GM12878 (cell line): ENCODE data around the gene FLNC. TPM values are rescaled to one million over a fixed set of nuclear protein-coding genes. Genes with fewer than 3 reads are reported as not detected.

Experiments used
- CHD2 ChIP-seq: IDR thresholded peaks from 2 replicates; pipeline ENCODE4 v1.6.1; 2011; ENCODE audit warnings: low read depth, low read length, improper control_type of control experiment, borderline replicate concordance
- DPF2 ChIP-seq: fragments of 450-650 bp; IDR thresholded peaks from 2 replicates; pipeline ENCODE4 v1.6.1; 2017; ENCODE audit warnings: mild to moderate bottlenecking
- EP300 ChIP-seq, 2 experiments: fragments of 150-350 bp in 1 of 2; IDR thresholded peaks; 2 replicates each; pipeline ENCODE4 v1.6.1; 2011 to 2012; ENCODE audit warnings: low read depth in 2 of 2, low read length in 2 of 2, borderline replicate concordance in 1 of 2, improper control_type of control experiment in 1 of 2, inconsistent platforms in 1 of 2; ENCODE audit not compliant: control insufficient read depth in 1 of 2
- GATAD2B ChIP-seq: fragments of 450-650 bp; conservative IDR thresholded peaks from 2 replicates; pipeline ENCODE4 v1.6.1; 2017; ENCODE audit warnings: low read depth, mild to moderate bottlenecking, moderate library complexity
- MTA3 ChIP-seq: IDR thresholded peaks from 2 replicates; pipeline ENCODE4 v1.6.1; 2012; ENCODE audit warnings: low read length, inconsistent platforms, borderline replicate concordance
- NRF1 ChIP-seq: conservative IDR thresholded peaks from 2 replicates; pipeline ENCODE4 v1.6.1; 2011; ENCODE audit warnings: mild to moderate bottlenecking, low read depth, low read length, improper control_type of control experiment
- SMARCA5 ChIP-seq: fragments of 450-650 bp; IDR thresholded peaks from 2 replicates; pipeline ENCODE4 v1.6.1; 2017; ENCODE audit warnings: mild to moderate bottlenecking
- SUPT20H ChIP-seq: IDR thresholded peaks from 2 replicates; pipeline ENCODE4 v1.6.1; 2011; ENCODE audit warnings: low read depth, mild to moderate bottlenecking, low read length, moderate library complexity, borderline replicate concordance; ENCODE audit not compliant: control insufficient read depth
- TARDBP ChIP-seq: IDR thresholded peaks from 2 replicates; pipeline ENCODE4 v1.6.1; 2016; ENCODE audit warnings: borderline replicate concordance
- TCF3 ChIP-seq: IDR thresholded peaks from 2 replicates; pipeline ENCODE4 v1.6.1; 2012; ENCODE audit warnings: low read depth, mild to moderate bottlenecking, low read length, borderline replicate concordance; ENCODE audit not compliant: insufficient read depth
- WRNIP1 ChIP-seq: IDR thresholded peaks from 2 replicates; pipeline ENCODE4 v1.6.1; 2011; ENCODE audit warnings: low read depth, low read length, improper control_type of control experiment, borderline replicate concordance
- polyA plus RNA-seq, 11 experiments: library from polyadenylated mRNA; depleted of rRNA in 4 of 11; unstranded in 6 of 11; stranded (reverse) in 5 of 11; fragments of >200 nt; fragmentation: Nextera tagmentation in 4 of 11; fragmentation: Illumina TruSeq in 1 of 11; extraction: Ambion mirVana in 4 of 11; extraction: Trizol in 1 of 11; gene quantifications; 1 replicate in 1 of 11; 2 replicates in 10 of 11; pipeline versions ENCODE4 v1.2.1 to v1.2.3, GENCODE V29; 2011 to 2016; ENCODE audit warnings: inconsistent platforms in 2 of 11, missing spikeins in 2 of 11, low read depth in 1 of 11
- total RNA-seq, 4 experiments: library from RNA; depleted of rRNA in 3 of 4; stranded (reverse); fragments of >200 nt in 3 of 4; fragmentation: Illumina TruSeq in 1 of 4; extraction: Trizol in 1 of 4; gene quantifications; 2 replicates each; pipeline versions ENCODE4 v1.2.1 to v1.2.3, GENCODE V29; 2013 to 2021
- TF ChIP-seq, protein P1 (sequence below): fragments of 150-350 bp; IDR thresholded peaks from 2 replicates; pipeline ENCODE4 v1.6.1; 2016; ENCODE audit warnings: low read depth, low read length
- TF ChIP-seq, protein P2 (sequence below): IDR thresholded peaks from 2 replicates; pipeline ENCODE4 v1.6.1; 2011; ENCODE audit warnings: low read depth, low read length, improper control_type of control experiment, borderline replicate concordance
- TF ChIP-seq, protein P3 (sequence below): fragments of 450-650 bp; IDR thresholded peaks from 2 replicates; pipeline ENCODE4 v1.6.1; 2017; ENCODE audit warnings: mild to moderate bottlenecking, moderate library complexity
- TF ChIP-seq, protein P4 (sequence below): IDR thresholded peaks from 2 replicates; pipeline ENCODE4 v1.6.1; 2012; ENCODE audit warnings: low read depth, low read length, improper control_type of control experiment

The FLNC gene
- total and polyA plus RNA-seq, 10 of the 15 experiments (the other 5 are each of a cell fraction or from before 2014, with no cell fraction given) = 0.01 to 0.21 (median 0.06) TPM; not detected in 3

DNA sequence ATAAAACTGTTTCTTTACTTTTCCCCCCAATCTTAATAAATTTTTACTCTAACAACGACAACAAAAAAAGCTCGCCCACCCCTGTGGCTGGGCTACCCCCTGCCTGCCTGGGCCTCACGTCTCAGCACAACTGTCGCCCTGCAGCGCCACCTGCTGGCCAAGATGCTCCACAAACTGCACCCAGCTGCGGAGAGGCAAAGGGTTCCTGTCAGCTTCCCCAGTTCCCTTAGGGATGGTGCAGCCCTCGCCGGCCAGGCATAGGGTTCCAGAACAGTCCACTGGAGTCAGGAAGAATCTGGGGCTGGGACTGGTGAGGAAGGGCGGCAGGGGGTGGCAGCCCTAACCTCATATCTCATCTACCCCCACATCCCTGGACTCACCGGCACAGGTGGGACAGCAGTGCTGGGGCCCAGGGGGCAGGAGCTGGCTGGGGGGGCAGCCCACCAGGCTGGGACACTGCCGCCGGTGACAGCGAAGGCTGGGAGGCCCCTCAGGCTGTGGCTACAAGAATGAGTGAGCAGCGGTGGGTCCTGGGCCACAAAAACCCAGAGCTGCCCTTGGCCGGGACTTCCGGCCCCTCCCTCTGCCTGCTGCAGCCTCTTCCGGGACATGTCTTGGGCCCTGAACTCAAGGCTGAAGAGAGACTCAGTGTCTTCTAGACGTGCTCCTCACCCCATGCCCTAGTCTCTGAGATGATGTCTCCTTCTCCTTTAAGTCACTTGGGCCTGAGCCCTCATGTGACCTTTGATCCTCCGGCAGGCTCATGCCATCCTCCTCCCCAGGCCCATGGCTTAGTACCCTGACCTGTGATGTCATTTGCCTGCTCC is 53.6 kb downstream of the FLNC start (continued):
- TF ChIP-seq, protein P1, sequence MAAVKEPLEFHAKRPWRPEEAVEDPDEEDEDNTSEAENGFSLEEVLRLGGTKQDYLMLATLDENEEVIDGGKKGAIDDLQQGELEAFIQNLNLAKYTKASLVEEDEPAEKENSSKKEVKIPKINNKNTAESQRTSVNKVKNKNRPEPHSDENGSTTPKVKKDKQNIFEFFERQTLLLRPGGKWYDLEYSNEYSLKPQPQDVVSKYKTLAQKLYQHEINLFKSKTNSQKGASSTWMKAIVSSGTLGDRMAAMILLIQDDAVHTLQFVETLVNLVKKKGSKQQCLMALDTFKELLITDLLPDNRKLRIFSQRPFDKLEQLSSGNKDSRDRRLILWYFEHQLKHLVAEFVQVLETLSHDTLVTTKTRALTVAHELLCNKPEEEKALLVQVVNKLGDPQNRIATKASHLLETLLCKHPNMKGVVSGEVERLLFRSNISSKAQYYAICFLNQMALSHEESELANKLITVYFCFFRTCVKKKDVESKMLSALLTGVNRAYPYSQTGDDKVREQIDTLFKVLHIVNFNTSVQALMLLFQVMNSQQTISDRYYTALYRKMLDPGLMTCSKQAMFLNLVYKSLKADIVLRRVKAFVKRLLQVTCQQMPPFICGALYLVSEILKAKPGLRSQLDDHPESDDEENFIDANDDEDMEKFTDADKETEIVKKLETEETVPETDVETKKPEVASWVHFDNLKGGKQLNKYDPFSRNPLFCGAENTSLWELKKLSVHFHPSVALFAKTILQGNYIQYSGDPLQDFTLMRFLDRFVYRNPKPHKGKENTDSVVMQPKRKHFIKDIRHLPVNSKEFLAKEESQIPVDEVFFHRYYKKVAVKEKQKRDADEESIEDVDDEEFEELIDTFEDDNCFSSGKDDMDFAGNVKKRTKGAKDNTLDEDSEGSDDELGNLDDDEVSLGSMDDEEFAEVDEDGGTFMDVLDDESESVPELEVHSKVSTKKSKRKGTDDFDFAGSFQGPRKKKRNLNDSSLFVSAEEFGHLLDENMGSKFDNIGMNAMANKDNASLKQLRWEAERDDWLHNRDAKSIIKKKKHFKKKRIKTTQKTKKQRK = no peak
- TF ChIP-seq TCF3 (no peak), TARDBP (no peak), WRNIP1 (no peak), MTA3 (no peak), GATAD2B (peak; percentile 75), SUPT20H (no peak), SMARCA5 (peak; percentile 92), EP300 (IDR thresholded peaks at IDR 0.05; ENCODE audit: borderline replicate concordance in 1 of 2, control insufficient read depth in 1 of 2, low read depth in 2 of 2, low read length in 2 of 2) (no peak; a peak in 1 of 4 replicates), CHD2 (0 out of 2 replicates have a peak, but pooled peaks have one; percentile 21), DPF2 (peak; percentile 92), NRF1 (no peak)
- TF ChIP-seq, protein P2, sequence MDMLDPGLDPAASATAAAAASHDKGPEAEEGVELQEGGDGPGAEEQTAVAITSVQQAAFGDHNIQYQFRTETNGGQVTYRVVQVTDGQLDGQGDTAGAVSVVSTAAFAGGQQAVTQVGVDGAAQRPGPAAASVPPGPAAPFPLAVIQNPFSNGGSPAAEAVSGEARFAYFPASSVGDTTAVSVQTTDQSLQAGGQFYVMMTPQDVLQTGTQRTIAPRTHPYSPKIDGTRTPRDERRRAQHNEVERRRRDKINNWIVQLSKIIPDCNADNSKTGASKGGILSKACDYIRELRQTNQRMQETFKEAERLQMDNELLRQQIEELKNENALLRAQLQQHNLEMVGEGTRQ = no peak
- TF ChIP-seq, protein P3, sequence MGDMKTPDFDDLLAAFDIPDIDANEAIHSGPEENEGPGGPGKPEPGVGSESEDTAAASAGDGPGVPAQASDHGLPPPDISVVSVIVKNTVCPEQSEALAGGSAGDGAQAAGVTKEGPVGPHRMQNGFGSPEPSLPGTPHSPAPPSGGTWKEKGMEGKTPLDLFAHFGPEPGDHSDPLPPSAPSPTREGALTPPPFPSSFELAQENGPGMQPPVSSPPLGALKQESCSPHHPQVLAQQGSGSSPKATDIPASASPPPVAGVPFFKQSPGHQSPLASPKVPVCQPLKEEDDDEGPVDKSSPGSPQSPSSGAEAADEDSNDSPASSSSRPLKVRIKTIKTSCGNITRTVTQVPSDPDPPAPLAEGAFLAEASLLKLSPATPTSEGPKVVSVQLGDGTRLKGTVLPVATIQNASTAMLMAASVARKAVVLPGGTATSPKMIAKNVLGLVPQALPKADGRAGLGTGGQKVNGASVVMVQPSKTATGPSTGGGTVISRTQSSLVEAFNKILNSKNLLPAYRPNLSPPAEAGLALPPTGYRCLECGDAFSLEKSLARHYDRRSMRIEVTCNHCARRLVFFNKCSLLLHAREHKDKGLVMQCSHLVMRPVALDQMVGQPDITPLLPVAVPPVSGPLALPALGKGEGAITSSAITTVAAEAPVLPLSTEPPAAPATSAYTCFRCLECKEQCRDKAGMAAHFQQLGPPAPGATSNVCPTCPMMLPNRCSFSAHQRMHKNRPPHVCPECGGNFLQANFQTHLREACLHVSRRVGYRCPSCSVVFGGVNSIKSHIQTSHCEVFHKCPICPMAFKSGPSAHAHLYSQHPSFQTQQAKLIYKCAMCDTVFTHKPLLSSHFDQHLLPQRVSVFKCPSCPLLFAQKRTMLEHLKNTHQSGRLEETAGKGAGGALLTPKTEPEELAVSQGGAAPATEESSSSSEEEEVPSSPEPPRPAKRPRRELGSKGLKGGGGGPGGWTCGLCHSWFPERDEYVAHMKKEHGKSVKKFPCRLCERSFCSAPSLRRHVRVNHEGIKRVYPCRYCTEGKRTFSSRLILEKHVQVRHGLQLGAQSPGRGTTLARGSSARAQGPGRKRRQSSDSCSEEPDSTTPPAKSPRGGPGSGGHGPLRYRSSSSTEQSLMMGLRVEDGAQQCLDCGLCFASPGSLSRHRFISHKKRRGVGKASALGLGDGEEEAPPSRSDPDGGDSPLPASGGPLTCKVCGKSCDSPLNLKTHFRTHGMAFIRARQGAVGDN = peak; percentile 34; the same call in 1 of the 2 replicates
- TF ChIP-seq, protein P4, sequence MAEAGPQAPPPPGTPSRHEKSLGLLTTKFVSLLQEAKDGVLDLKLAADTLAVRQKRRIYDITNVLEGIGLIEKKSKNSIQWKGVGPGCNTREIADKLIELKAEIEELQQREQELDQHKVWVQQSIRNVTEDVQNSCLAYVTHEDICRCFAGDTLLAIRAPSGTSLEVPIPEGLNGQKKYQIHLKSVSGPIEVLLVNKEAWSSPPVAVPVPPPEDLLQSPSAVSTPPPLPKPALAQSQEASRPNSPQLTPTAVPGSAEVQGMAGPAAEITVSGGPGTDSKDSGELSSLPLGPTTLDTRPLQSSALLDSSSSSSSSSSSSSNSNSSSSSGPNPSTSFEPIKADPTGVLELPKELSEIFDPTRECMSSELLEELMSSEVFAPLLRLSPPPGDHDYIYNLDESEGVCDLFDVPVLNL = 0 out of 2 replicates have a peak, but pooled peaks have one; percentile 38
